GM12864 (cell line): Measurements from ENCODE around the gene P2RX5.
"Not testable (repeated sequence)": the region's sequence is repeated elsewhere in the genome, so short reads cannot be mapped to it uniquely, and the experiment has no call there.

Experiments
- DNase-seq: peaks from one replicate; pipeline ENCODE4 v3.0.0-alpha.2; 2011; ENCODE audit warnings: low read depth
- H3K4me3 ChIP-seq: 2 replicates; pipeline ENCODE4 v1.5.1; 2011; ENCODE audit warnings: mild to moderate bottlenecking, low read depth, low read length, control low read depth
- CTCF ChIP-seq: IDR thresholded peaks from 2 replicates; pipeline ENCODE4 v1.5.1; 2011; ENCODE audit warnings: low read depth, mild to moderate bottlenecking, moderate library complexity, low read length, control low read depth, inconsistent platforms; ENCODE audit errors: missing control alignments

The P2RX5 gene

GRCh38 chr17:3712811-3713463, 17.0 kb upstream of the P2RX5 start:
- peak; percentile 42 for DNase-seq
- no peak for TF ChIP-seq CTCF

GRCh38 chr17:3710951-3711383, 15.0 kb upstream of the P2RX5 start:
- peak; percentile 99 for DNase-seq
- TF ChIP-seq CTCF, result no peak
- no peak overlapping the region for H3K4me3 ChIP-seq

More at GRCh38 chr17:3712811-3713463, 17.0 kb upstream of the P2RX5 start:
- H3K4me3 ChIP-seq, result no peak overlapping the region

- no peak overlapping the region for H3K4me3 ChIP-seq
- no peak for DNase-seq
- TF ChIP-seq CTCF, result no peak
Observed at GRCh38 chr17:3708366-3708765, 12.4 kb upstream of the P2RX5 start.

GRCh38 chr17:3705718-3705984, 9.7 kb upstream of the P2RX5 start:
- DNase-seq, result not testable (repeated sequence)

GRCh38 chr17:3704931-3705717, 9.2 kb upstream of the P2RX5 start:
- no peak for TF ChIP-seq CTCF
- no peak overlapping the region for H3K4me3 ChIP-seq
- DNase-seq, result no peak

More at GRCh38 chr17:3705718-3705984, 9.7 kb upstream of the P2RX5 start:
- H3K4me3 ChIP-seq, result not testable (repeated sequence)

- not testable (repeated sequence) for H3K4me3 ChIP-seq, DNase-seq
Observed at GRCh38 chr17:3702041-3702539, 6.1 kb upstream of the P2RX5 start.

GRCh38 chr17:3699951-3700350, 4.0 kb upstream of the P2RX5 start:
- no peak for DNase-seq
- H3K4me3 ChIP-seq, result no peak overlapping the region
- no peak for TF ChIP-seq CTCF

- no peak for TF ChIP-seq CTCF
Observed at GRCh38 chr17:3698139-3698538, 2.2 kb upstream of the P2RX5 start.

More at GRCh38 chr17:3698139-3698538, 2.2 kb upstream of the P2RX5 start:
- H3K4me3 ChIP-seq, result no peak overlapping the region
- DNase-seq, result no peak
